Testis (tissue), 3 donors: Measurements from ENCODE around the gene CRIP3. TPM values are rescaled to one million over a fixed set of nuclear protein-coding genes. Genes with fewer than 3 reads are reported as not detected.

Experiments
- DNase-seq: peaks from one replicate; pipeline ENCODE4 v3.0.0-alpha.2; 2019
- H3K27ac ChIP-seq, 2 donors: fragments of 200-600 bp; sonication (generic); one replicate each; pipeline ENCODE4 v1.5.1; 2019
- H3K27me3 ChIP-seq: fragments of 200-600 bp; sonication (generic); one replicate; pipeline ENCODE4 v1.5.1; 2019
- H3K36me3 ChIP-seq: fragments of 200-600 bp; sonication (generic); one replicate; pipeline ENCODE4 v1.5.1; 2017; ENCODE audit warnings: low read depth; ENCODE audit errors: missing control alignments
- H3K4me1 ChIP-seq: fragments of 200-600 bp; sonication (generic); one replicate; pipeline ENCODE4 v1.5.1; 2019
- H3K4me3 ChIP-seq, 2 donors: fragments of 200-600 bp; sonication (generic); one replicate each; pipeline ENCODE4 v1.5.1; 2017 to 2019
- H3K9me3 ChIP-seq: fragments of 200-600 bp; sonication (generic); one replicate; pipeline ENCODE4 v1.5.1; 2017
- POLR2A ChIP-seq: fragments of 450-650 bp; IDR thresholded peaks from one replicate; pipeline ENCODE4 v1.6.1; 2017; ENCODE audit warnings: antibody characterized with exemption, mild to moderate bottlenecking, moderate library complexity
- WGBS, 2 donors: methylation state at CpG; one replicate each; pipeline ENCODE4 v1.1.5; 2018; 5-methylcytosine and 5-hydroxymethylcytosine counted together
- intact Hi-C: fragments of 100-400 bp; cut with DNase I; formaldehyde crosslinking; loops from one replicate; pipeline ENCODE4 v1.15.1; 2023; ENCODE audit warnings: low total_unique reads
- polyA plus RNA-seq: library from polyadenylated mRNA; stranded (reverse); fragments of 350-450 nt; fragmentation: Illumina TruSeq; extraction: RNeasy Lipid Tissue Mini Kit (QIAGEN cat#74804); gene quantifications from one replicate; pipeline ENCODE4 v1.2.3, GENCODE V29; 2014; ENCODE audit warnings: low read depth, low replicate concordance; ENCODE audit not compliant: insufficient read depth
- total RNA-seq, 2 donors: library from RNA; depleted of rRNA; stranded (reverse); fragments of >200 nt; gene quantifications; one replicate each; pipeline ENCODE4 v1.2.3, GENCODE V29; 2016
- TF ChIP-seq, protein P1 (sequence below), 3 experiments: fragments of 450-650 bp in 2 of 3; fragments of 200-600 bp in 1 of 3; sonication (generic) in 1 of 3; IDR thresholded peaks; one replicate each; pipeline ENCODE4 v1.5.1; 2016 to 2019; ENCODE audit warnings: antibody characterized with exemption in 3 of 3, mild to moderate bottlenecking in 2 of 3, moderate library complexity in 1 of 3

CRIP3 gene
- total and polyA plus RNA-seq, 3 donors from 2014 or later = 13.4 to 34.3 (median 33.4) TPM

DNA sequence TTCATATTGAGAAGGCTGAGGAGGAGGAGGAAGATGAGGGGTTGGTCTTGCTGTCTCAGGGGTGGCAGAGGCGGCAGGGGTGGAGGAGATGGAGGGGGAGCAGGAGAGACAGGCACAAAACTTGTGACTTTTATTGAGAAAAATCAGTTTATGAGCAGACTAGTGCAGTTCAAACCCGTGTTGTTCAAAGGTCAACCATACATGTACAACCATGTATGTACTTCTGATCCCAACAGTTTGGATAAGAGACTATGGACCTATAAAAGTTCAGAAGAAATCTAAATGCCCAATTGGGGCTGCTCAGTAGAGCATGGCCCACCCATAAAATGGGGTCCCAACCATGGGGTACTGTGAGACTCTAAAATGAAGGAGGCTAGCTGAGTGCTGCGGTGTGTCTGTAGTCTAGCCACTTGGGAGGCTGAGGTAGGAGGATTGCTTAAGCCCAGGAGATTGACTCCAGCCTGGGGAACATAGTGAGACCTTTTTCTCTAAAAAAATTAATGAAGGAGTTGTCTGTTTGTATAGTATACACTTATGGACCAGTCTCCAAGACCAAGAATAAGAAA lies 18.2 kb downstream of the CRIP3 start:
- H3K4me1 ChIP-seq = no peaks in the 10 kb centered on the region
- no peak for TF ChIP-seq POLR2A
- TF ChIP-seq, protein P1, sequence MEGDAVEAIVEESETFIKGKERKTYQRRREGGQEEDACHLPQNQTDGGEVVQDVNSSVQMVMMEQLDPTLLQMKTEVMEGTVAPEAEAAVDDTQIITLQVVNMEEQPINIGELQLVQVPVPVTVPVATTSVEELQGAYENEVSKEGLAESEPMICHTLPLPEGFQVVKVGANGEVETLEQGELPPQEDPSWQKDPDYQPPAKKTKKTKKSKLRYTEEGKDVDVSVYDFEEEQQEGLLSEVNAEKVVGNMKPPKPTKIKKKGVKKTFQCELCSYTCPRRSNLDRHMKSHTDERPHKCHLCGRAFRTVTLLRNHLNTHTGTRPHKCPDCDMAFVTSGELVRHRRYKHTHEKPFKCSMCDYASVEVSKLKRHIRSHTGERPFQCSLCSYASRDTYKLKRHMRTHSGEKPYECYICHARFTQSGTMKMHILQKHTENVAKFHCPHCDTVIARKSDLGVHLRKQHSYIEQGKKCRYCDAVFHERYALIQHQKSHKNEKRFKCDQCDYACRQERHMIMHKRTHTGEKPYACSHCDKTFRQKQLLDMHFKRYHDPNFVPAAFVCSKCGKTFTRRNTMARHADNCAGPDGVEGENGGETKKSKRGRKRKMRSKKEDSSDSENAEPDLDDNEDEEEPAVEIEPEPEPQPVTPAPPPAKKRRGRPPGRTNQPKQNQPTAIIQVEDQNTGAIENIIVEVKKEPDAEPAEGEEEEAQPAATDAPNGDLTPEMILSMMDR (IDR thresholded peaks at IDR 0.05) = no peak
- DNase-seq = no peak
- WGBS, 2 donors = 75 to 97% methylated on average over 3 of the region's 3 CpGs
- no peak overlapping the region for H3K27ac ChIP-seq
- H3K4me3 ChIP-seq = no peak overlapping the region
- intact Hi-C loops = no loop called here
- no peaks in the 10 kb centered on the region for H3K9me3 ChIP-seq
- H3K36me3 ChIP-seq = no peaks in the 10 kb centered on the region
- H3K27me3 ChIP-seq = no peaks in the 10 kb centered on the region

DNA sequence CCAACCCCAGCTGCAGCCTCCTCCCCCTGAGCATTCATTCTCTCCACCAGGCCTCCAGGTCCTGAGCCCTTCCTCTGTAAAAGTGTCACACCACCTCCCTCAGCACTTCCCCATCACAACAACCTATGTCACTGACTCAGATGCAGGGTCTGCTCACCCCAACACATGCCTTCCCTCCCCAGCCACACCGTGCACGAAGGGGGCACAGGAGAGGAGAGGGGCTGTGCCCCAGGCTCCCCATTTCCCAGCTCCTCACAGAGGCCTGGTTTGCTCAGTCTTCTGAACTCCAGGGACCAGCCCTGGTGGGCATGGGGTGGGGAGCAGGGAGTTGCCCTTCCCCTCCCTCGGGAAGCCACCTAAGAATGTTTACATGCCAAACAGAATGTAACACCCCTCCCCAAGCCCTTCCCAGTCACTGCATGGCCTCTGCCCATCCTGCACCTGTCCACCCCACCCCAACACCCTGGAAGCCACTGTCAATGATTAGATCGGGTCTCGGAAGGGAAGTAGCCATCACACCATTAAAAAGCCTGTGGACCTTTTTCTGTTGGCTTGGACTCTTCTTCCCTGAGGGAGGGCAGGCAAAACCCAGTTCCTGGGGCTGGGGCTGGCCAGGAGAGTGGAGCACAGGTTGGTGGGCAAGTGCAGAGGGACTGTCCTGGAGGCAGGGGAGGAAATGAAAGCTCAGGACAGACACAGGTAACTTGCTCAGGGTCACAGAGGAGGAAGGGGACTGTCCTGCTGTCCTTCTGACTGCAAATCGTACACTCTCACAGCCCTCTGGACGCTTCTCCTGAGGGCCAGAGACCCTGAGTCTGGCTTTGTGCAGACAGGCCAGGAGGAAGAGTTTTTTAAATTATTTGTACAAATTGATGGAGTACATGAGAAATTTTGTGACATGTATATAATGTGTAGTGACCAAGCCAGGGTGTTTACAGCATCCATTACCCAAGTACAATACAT lies 20.6 kb downstream of the CRIP3 start:
- TF ChIP-seq POLR2A = no peak
- TF ChIP-seq, protein P1 (IDR thresholded peaks at IDR 0.05) = no peak
- Histone ChIP-seq H3K27ac (no peak overlapping the region), H3K4me1 (no peaks in the 10 kb centered on the region), H3K27me3 (no peaks in the 10 kb centered on the region), H3K4me3 (no peak overlapping the region), H3K9me3 (no peaks in the 10 kb centered on the region), H3K36me3 (no peaks in the 10 kb centered on the region)
- WGBS, 2 donors = 81 to 90% methylated on average over 7 of the region's 7 CpGs
- intact Hi-C loops = no loop called here
- DNase-seq = no peak

DNA sequence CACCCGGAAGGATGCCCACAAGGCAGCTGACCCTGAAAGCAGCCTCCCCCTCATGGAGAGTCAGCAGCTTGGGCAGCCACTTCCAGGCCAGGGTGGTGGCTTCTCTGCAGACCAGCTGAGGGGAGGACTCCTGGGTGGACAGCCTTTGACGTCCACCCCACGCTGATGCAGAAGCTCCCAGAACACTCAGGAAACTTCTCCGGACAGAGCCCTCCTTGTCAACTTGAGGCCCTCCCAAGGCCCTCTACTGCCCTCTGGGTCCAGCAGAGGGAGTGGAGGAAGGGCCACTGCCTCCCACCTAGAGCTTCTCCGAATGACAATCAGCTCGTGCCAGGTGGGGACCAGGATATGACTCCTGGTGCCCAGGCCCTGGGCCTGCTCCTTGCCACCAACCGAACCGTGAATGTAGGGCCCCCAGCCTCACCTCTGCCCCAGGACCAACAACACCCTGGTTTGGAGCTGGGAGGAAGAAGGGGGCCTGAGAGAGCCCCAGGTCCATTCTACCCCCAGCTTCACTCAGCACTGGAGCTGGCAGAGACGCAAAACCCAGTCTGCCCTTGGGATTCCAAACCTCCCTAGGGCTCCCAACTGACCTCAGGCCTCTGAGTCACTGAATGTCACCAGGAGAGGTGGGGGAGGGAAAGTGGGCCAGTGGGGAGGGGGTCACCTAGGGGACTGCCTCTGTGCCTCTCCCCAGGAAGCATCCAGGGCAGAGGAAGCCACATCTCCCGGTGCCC lies 21.5 kb downstream of the CRIP3 start:
- H3K27me3 ChIP-seq = no peaks in the 10 kb centered on the region
- TF ChIP-seq, protein P1 (IDR thresholded peaks at IDR 0.05) = no peak
- TF ChIP-seq POLR2A = no peak
- intact Hi-C loops = no loop called here
- H3K4me1 ChIP-seq = no peaks in the 10 kb centered on the region
- no peak overlapping the region for H3K4me3 ChIP-seq
- no peaks in the 10 kb centered on the region for H3K9me3 ChIP-seq
- H3K27ac ChIP-seq = no peak overlapping the region
- no peaks in the 10 kb centered on the region for H3K36me3 ChIP-seq
- 66 to 76% methylated on average over 3 to 10 of the region's 10 CpGs for WGBS, 2 donors
- DNase-seq = peak; percentile 19

DNA sequence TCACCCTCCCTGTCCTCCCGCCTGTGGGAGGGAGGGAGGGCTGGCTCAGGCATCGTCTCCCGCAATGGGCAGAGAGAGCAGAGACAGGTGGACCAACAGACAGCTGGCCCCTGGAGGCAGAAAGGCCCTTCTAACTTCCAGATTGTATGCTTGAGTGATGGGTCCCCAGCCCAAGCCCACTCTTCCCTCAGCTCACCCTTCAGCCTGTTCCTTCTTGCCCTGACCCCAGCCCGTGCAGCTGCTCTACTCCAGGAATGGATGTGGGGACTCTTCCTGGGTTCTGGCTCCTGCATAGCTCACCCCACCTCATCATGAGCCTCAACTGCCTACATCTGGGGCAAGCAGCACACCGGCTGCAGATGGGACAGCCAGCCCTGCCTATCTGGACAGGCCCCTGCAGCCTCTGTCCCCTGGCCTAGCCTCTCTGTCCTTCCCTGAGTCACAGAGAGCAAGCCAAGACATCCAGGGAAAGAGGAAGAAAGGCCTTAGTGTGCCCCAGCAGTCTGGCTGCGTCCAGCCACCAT lies 22.1 kb downstream of the CRIP3 start:
- 82 to 90% methylated on average over 4 to 6 of the region's 6 CpGs for WGBS, 2 donors
- no peaks in the 10 kb centered on the region for H3K4me1 ChIP-seq

More for the DNA sequence above, 22.1 kb downstream of the CRIP3 start:
- Histone ChIP-seq H3K27me3 (no peaks in the 10 kb centered on the region), H3K27ac (no peak overlapping the region), H3K36me3 (no peaks in the 10 kb centered on the region), H3K4me3 (no peak overlapping the region), H3K9me3 (no peaks in the 10 kb centered on the region)
- no peak for DNase-seq
- no peak for TF ChIP-seq POLR2A
- TF ChIP-seq, protein P1 (IDR thresholded peaks at IDR 0.05) = no peak
- intact Hi-C loops = no loop called here
